Neural progenitor cell (in vitro differentiated cells): ENCODE results near the gene NCOA3. TPM values are rescaled to one million over a fixed set of nuclear protein-coding genes. Genes with fewer than 3 reads are reported as not detected.
"Not testable (repeated sequence)": the region's sequence is repeated elsewhere in the genome, so short reads cannot be mapped to it uniquely, and the experiment has no call there.

Experiments
- DNase-seq: peaks from one replicate; pipeline ENCODE4 v3.0.0-alpha.2; 2016; ENCODE audit warnings: low spot score
- H2AFZ ChIP-seq: fragments of 200-600 bp; sonication (generic); replicated peaks from 2 replicates; pipeline ENCODE4 v1.6.1; 2016; ENCODE audit warnings: antibody characterized with exemption
- H3F3A ChIP-seq: fragments of 200-600 bp; sonication (generic); 2 replicates; pipeline ENCODE4 v1.6.1; 2016; ENCODE audit warnings: antibody characterized with exemption, low read depth
- H3K27ac ChIP-seq: fragments of 200-600 bp; sonication (generic); 2 replicates; pipeline ENCODE4 v1.5.1; 2016; ENCODE audit warnings: mild to moderate bottlenecking
- H3K27me3 ChIP-seq: fragments of 200-600 bp; sonication (generic); 2 replicates; pipeline ENCODE4 v1.6.1; 2016; ENCODE audit warnings: mild to moderate bottlenecking, moderate library complexity
- H3K36me3 ChIP-seq: fragments of 200-600 bp; sonication (generic); 2 replicates; pipeline ENCODE4 v1.5.1; 2016
- H3K4me1 ChIP-seq: fragments of 200-600 bp; sonication (generic); 2 replicates; pipeline ENCODE4 v1.6.1; 2016; ENCODE audit warnings: mixed run types
- H3K4me2 ChIP-seq: fragments of 200-600 bp; sonication (generic); 2 replicates; pipeline ENCODE4 v1.6.1; 2016
- H3K4me3 ChIP-seq: fragments of 200-600 bp; sonication (generic); 2 replicates; pipeline ENCODE4 v1.5.1; 2016
- H3K79me2 ChIP-seq: fragments of 200-600 bp; sonication (generic); 2 replicates; pipeline ENCODE4 v1.6.1; 2016; ENCODE audit warnings: low read depth
- H3K9ac ChIP-seq: fragments of 200-600 bp; sonication (generic); 2 replicates; pipeline ENCODE4 v1.6.1; 2016
- H3K9me3 ChIP-seq: fragments of 200-600 bp; sonication (generic); 2 replicates; pipeline ENCODE4 v1.5.1; 2016; ENCODE audit warnings: low read depth
- H4K20me1 ChIP-seq: fragments of 200-600 bp; sonication (generic); 2 replicates; pipeline ENCODE4 v1.6.1; 2016; ENCODE audit warnings: low read depth
- H3K27ac Mint-ChIP-seq: 3 replicates; pipeline ENCODE4 v1.8.0; 2021; ENCODE audit warnings: mixed read lengths
- H3K27me3 Mint-ChIP-seq: 2 replicates; pipeline ENCODE4 v1.8.0; 2022; ENCODE audit warnings: low read depth, mild to moderate bottlenecking, inconsistent platforms, moderate library complexity, mixed read lengths; ENCODE audit not compliant: insufficient read depth
- H3K36me3 Mint-ChIP-seq: 3 replicates; pipeline ENCODE4 v1.8.0; 2021; ENCODE audit warnings: mixed read lengths
- H3K4me1 Mint-ChIP-seq: 3 replicates; pipeline ENCODE4 v1.8.0; 2021; ENCODE audit warnings: mixed read lengths
- H3K4me3 Mint-ChIP-seq: 3 replicates; pipeline ENCODE4 v1.8.0; 2021; ENCODE audit warnings: mild to moderate bottlenecking, moderate library complexity, mixed read lengths
- H3K9me3 Mint-ChIP-seq: 3 replicates; pipeline ENCODE4 v1.8.0; 2020; ENCODE audit warnings: mixed read lengths
- EZH2 ChIP-seq: fragments of 200-600 bp; sonication (generic); IDR thresholded peaks from 2 replicates; pipeline ENCODE4 v1.6.1; 2017; ENCODE audit warnings: antibody characterized with exemption, mild to moderate bottlenecking, moderate library complexity
- EZH2phosphoT487 ChIP-seq: fragments of 200-600 bp; sonication (generic); IDR thresholded peaks from 2 replicates; pipeline ENCODE4 v1.6.1; 2017; ENCODE audit warnings: antibody characterized with exemption
- total RNA-seq: library from RNA; depleted of rRNA; stranded (reverse); fragments of >200 nt; gene quantifications from 2 replicates; pipeline ENCODE4 v1.2.3, GENCODE V29; 2015; ENCODE audit warnings: low replicate concordance
- TF ChIP-seq, protein P1 (sequence below): fragments of 200-600 bp; sonication (generic); IDR thresholded peaks from 2 replicates; pipeline ENCODE4 v1.5.1; 2017; ENCODE audit warnings: antibody characterized with exemption, mild to moderate bottlenecking

Gene NCOA3
- total RNA-seq, 1 donor from 2014 or later: 64.5 TPM

DNA sequence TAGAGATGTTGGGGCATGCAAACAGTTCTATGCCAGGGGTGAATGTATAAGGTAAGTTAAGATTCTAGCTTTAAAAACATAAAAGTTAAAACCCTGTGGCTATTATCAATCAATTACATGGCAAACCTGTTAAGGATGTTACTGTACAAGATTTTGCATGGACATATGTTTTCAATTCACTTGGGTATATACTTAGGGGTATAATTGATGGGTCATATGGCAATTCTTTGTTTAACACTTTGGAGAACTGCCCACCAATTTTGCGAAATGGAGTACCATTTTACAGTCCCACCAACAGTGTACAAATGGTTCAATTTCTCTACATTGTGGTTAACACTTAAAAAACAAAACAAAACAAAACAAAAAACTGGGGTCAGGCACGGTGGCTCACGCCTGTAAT is 9.4 kb upstream of the NCOA3 start:
- no peaks in the 10 kb centered on the region for H3K27me3 Mint-ChIP-seq
- Histone ChIP-seq H3K27me3 (no peaks in the 10 kb centered on the region), H4K20me1 (no peaks in the 10 kb centered on the region), H2AFZ (no peak overlapping the region), H3F3A (no peaks in the 10 kb centered on the region), H3K9ac (no peak overlapping the region), H3K27ac (no peak overlapping the region), H3K36me3 (no peaks in the 10 kb centered on the region), H3K4me3 (no peak overlapping the region), H3K4me1 (peaks cover 6% of the 10 kb centered on the region), H3K4me2 (no peak overlapping the region), H3K9me3 (no peaks in the 10 kb centered on the region), H3K79me2 (no peaks in the 10 kb centered on the region)
- no peak for DNase-seq
- H3K4me3 Mint-ChIP-seq: no peak overlapping the region
- H3K4me1 Mint-ChIP-seq: peaks cover 12% of the 10 kb centered on the region
- H3K36me3 Mint-ChIP-seq: no peaks in the 10 kb centered on the region
- no peak overlapping the region for H3K27ac Mint-ChIP-seq
- H3K9me3 Mint-ChIP-seq: no peaks in the 10 kb centered on the region
- no peak for TF ChIP-seq EZH2phosphoT487
- TF ChIP-seq, protein P1, sequence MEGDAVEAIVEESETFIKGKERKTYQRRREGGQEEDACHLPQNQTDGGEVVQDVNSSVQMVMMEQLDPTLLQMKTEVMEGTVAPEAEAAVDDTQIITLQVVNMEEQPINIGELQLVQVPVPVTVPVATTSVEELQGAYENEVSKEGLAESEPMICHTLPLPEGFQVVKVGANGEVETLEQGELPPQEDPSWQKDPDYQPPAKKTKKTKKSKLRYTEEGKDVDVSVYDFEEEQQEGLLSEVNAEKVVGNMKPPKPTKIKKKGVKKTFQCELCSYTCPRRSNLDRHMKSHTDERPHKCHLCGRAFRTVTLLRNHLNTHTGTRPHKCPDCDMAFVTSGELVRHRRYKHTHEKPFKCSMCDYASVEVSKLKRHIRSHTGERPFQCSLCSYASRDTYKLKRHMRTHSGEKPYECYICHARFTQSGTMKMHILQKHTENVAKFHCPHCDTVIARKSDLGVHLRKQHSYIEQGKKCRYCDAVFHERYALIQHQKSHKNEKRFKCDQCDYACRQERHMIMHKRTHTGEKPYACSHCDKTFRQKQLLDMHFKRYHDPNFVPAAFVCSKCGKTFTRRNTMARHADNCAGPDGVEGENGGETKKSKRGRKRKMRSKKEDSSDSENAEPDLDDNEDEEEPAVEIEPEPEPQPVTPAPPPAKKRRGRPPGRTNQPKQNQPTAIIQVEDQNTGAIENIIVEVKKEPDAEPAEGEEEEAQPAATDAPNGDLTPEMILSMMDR: no peak
- no peak for TF ChIP-seq EZH2

DNA sequence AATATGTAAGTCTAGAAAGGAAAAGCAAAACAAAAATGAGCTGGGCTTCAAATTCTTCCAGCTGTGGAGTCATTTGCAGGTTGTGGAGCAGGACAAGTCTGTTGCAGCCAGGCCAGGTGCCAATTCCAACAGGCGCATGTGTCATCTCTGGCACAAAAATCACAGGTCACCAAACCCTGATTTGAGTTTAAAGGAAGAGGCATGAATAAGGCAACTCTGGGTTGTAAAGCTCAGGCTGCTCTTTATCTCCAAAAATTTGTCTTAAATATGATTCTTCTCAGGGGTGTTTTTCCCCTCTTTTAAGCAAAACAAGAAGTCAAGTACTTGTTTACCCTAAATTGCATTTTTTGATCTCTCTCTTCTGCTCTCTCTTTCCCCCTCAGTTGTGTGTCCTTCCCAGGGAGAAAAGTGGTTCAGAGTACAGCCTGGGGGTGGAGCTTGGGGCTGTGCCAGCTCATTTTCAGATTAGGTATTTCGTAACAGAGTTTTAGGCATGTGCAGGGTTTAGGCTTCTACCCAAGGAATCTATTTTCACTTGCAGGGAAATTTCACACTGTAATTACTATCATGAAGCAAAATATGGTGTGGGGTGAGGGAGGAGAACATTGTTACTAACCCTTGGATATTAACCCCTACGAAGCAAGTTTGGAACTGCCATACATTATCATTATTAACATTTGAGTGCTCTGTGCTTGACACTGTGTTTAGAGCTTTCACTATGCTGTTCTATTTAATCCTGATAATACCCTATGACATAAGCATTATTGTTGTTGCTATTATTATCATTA is 8.3 kb upstream of the NCOA3 start:
- H3K9me3 Mint-ChIP-seq: no peaks in the 10 kb centered on the region
- H3K4me1 Mint-ChIP-seq: peaks cover 9% of the 10 kb centered on the region
- Histone ChIP-seq H3K79me2 (no peaks in the 10 kb centered on the region), H3K27ac (no peak overlapping the region), H3K4me1 (peaks cover 6% of the 10 kb centered on the region), H3K36me3 (no peaks in the 10 kb centered on the region), H3K9ac (no peak overlapping the region), H2AFZ (peak overlapping the region; percentile 81), H4K20me1 (no peaks in the 10 kb centered on the region), H3K27me3 (no peaks in the 10 kb centered on the region), H3F3A (no peaks in the 10 kb centered on the region), H3K4me2 (no peak overlapping the region), H3K9me3 (no peaks in the 10 kb centered on the region), H3K4me3 (no peak overlapping the region)
- DNase-seq: no peak
- H3K36me3 Mint-ChIP-seq: no peaks in the 10 kb centered on the region
- H3K27me3 Mint-ChIP-seq: peaks cover under 1% of the 10 kb centered on the region
- TF ChIP-seq, protein P1: no peak
- TF ChIP-seq EZH2phosphoT487: no peak
- TF ChIP-seq EZH2: no peak
- H3K4me3 Mint-ChIP-seq: no peak overlapping the region
- H3K27ac Mint-ChIP-seq: no peak overlapping the region

DNA sequence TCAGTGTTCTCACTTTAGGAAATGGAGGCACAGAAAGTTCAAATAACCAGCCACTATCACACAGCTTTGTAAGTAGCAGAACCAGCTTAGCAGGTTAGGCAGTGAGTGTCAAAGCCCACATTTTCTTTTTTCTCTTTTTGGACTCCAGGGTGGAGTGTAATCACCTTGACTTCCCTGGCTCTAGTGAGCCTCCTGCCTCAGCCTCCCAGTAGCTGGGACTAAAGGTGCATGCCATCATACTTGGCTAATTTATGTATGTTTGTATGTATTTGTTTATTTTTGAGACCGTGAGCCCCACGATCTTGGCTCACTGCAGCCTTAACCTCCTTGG is 7.8 kb upstream of the NCOA3 start:
- Histone ChIP-seq H3K27me3 (no peaks in the 10 kb centered on the region), H3K9me3 (no peaks in the 10 kb centered on the region), H3K36me3 (no peaks in the 10 kb centered on the region), H2AFZ (no peak overlapping the region), H3F3A (no peaks in the 10 kb centered on the region), H3K4me2 (no peak overlapping the region), H3K27ac (no peak overlapping the region), H3K79me2 (no peaks in the 10 kb centered on the region), H3K4me1 (peaks cover 6% of the 10 kb centered on the region), H4K20me1 (no peaks in the 10 kb centered on the region), H3K4me3 (no peak overlapping the region), H3K9ac (no peak overlapping the region)
- no peaks in the 10 kb centered on the region for H3K9me3 Mint-ChIP-seq
- no peak overlapping the region for H3K4me3 Mint-ChIP-seq
- DNase-seq: no peak
- no peaks in the 10 kb centered on the region for H3K36me3 Mint-ChIP-seq
- H3K4me1 Mint-ChIP-seq: peaks cover 9% of the 10 kb centered on the region
- TF ChIP-seq EZH2 (no peak), EZH2phosphoT487 (no peak)
- TF ChIP-seq, protein P1: no peak
- H3K27me3 Mint-ChIP-seq: peaks cover 2% of the 10 kb centered on the region
- H3K27ac Mint-ChIP-seq: no peak overlapping the region

DNA sequence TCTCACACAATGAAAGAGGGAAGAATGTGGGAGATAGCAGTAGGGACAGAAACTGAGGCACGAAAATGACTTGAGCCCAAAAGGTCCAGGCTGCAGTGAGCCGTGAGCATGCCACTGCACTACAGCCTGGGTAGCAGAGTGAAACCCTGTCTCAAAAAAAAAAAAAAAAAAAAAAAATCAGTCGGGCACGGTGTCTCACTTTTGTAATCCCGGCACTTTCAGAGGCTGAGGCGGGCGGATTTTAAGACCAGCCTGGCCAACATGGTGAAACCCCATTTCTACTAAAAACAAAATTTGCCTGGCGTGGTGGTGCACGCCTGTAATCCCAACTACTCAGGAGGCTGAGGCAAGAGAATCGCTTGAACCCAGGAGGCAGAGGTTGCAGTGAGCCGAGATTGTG is 7.1 kb upstream of the NCOA3 start:
- H3F3A ChIP-seq, H3K36me3 ChIP-seq: not testable (repeated sequence)

More for the DNA sequence above, 7.1 kb upstream of the NCOA3 start:
- H3K9me3 Mint-ChIP-seq, H3K36me3 Mint-ChIP-seq, H3K27ac ChIP-seq, H3K4me1 Mint-ChIP-seq, H3K27ac Mint-ChIP-seq, DNase-seq, H3K4me2 ChIP-seq, H3K4me3 Mint-ChIP-seq, H2AFZ ChIP-seq, H3K27me3 Mint-ChIP-seq, H4K20me1 ChIP-seq, H3K79me2 ChIP-seq, H3K9me3 ChIP-seq, H3K4me3 ChIP-seq, H3K27me3 ChIP-seq, H3K9ac ChIP-seq, H3K4me1 ChIP-seq: not testable (repeated sequence)
